Frontal cortex (tissue), 4 donors: ENCODE data around the gene MCHR1. TPM values are rescaled to one million over a fixed set of nuclear protein-coding genes. Genes with fewer than 3 reads are reported as not detected.

Experiments used
- DNase-seq, 2 donors: peaks; one replicate each; pipeline ENCODE4 v3.0.0; 2012; ENCODE audit warnings: low spot score in 2 of 2
- FAIRE-seq: peaks from 2 replicates; lab custom pipeline; 2012; peaks lifted over from hg19 to GRCh38; lab: Jason Lieb, UNC
- total RNA-seq: library from RNA; depleted of rRNA; stranded (reverse); fragments of >200 nt; gene quantifications from one replicate; pipeline ENCODE4 v1.2.3, GENCODE V29; 2014
- donor health status: control.
- donor health status: control.
- donor health status: control.

MCHR1 gene
- total RNA-seq, result 1.2 TPM

- DNase-seq, result peak in 1 of 2 donors; percentile 62
These were observed at the start of gene MCHR1 for GRCh38 chr22:40679249-40679963. TSS of gene MCHR1 (plus strand) at chr22:40679484. CDS start at chr22:40679653, 169 bp downstream.

GRCh38 chr22:40631925-40632324 lies 47.4 kb upstream of the MCHR1 start:
- FAIRE-seq (no peak), DNase-seq (no peak)

More at GRCh38 chr22:40679249-40679963, at the start of gene MCHR1:
- FAIRE-seq, result no peak

DNA sequence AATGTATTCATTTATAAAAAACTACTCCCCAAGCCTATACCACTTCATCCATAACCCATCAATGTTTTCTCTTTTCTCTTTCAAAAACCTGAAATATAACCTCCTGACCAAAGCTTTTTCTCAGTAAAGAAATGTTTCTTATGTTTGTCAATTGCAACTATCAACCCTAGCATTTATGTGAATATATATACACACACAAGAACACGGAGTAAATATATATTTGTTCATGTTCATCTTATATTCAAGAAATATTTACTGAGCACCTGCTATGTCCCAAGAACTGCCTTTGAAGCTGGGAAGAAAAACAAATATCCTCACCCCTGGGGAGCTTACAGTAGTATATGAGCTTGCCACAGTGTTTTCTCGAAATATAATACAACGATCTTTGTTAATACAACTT lies 46.2 kb upstream of the MCHR1 start:
- no peak for DNase-seq

GRCh38 chr22:40634119-40634903 lies 45.0 kb upstream of the MCHR1 start:
- FAIRE-seq (no peak), DNase-seq (no peak)

More for the DNA sequence above, 46.2 kb upstream of the MCHR1 start:
- FAIRE-seq, result no peak

- FAIRE-seq, result no peak
These were observed 44.0 kb upstream of the MCHR1 start for GRCh38 chr22:40635043-40635939.

DNA sequence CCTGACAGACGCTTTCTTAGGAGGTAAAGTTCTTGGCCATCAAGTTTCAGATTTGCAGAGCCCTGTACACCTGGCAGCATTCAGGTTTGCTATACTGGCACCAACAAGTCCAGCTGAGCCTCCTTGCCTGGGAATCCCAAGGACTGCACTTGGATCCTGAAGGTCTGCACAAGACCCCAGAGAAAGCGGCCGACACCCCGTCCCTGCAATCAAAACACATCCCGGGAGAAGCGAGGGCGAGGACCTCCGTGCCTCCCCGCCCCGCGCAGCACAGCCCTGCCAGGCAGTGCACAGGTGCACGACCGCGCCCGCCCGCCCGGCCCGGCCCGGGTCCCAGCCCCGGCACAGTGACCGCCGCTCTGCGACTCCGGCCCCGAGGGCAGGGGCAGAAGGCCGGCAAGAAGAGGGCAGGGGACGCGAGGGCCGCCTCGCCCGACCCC lies 43.3 kb upstream of the MCHR1 start:
- no peak for DNase-seq
- no peak for FAIRE-seq

More at GRCh38 chr22:40635043-40635939, 44.0 kb upstream of the MCHR1 start:
- no peak for DNase-seq

GRCh38 chr22:40636380-40637182 lies 42.7 kb upstream of the MCHR1 start, which contains the start of gene MRTFA:
TSS of gene MRTFA (minus strand) at chr22:40636719.
- DNase-seq (peak; percentile 92), FAIRE-seq (peak; percentile 97)

DNA sequence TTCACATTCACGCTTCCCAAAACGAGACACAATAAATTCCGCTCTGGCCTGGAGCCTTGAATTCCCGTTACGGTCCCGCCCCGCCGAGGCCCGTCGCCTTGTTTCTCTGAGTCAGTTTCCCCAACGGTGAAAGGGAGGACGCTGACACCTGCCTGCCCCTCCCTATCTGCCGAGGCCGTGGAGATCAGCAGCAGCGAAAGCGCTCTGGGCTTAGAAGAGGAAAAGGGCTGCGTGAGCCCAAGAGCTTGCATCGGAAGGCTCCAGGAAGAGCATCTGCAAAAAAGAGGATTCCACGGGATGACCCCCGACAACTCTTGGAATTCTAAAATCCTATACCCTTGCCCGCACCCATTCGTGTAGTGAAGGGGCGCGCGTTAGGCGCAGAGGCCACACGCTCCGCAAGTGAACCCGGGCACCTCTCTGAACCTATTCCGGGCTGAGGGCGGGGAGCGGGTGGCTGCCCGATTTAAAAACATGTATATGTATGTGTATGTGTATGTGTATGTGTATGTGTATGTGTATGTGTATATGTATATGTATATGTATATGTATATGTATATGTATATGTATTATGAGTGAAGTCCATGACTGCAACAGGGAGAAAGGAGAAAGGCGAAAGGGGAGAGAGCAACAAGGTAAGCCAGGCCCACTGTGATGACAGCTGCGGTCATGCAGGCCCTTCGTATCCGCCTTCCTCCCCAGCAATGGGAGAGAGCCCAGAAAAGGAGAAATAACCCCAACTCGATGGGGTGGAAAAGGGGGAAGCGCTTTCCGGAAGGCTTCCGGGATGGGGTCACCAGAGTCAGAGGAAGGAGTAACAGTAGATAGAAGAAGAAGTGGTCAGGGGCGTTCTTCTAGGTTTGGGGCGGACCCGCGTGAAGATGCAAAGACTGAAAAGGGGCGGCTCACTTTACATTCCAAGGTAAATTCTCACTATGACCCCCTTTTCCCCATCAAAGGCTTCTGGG lies 41.8 kb upstream of the MCHR1 start:
- DNase-seq, result peak; percentile 23 to 51
- FAIRE-seq, result no peak

DNA sequence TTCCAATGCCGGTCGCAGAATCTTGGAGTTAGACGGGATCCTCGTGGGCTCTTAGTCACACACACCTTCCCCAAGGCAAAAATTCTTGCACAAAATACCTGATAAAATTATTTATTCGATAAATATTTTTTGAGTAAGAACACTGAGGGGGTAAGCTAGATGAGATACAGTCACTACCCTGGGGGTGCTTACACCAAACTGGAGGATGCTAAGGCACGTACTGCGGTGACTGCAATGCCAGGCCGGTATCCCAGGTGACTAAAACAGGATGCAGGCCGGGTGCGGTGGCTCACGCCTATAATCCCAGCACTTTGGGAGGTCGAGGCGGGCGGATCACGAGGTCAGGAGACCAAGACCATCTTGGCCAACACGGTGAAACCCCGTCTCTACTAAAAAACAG lies 41.0 kb upstream of the MCHR1 start:
- DNase-seq (no peak), FAIRE-seq (no peak)

DNA sequence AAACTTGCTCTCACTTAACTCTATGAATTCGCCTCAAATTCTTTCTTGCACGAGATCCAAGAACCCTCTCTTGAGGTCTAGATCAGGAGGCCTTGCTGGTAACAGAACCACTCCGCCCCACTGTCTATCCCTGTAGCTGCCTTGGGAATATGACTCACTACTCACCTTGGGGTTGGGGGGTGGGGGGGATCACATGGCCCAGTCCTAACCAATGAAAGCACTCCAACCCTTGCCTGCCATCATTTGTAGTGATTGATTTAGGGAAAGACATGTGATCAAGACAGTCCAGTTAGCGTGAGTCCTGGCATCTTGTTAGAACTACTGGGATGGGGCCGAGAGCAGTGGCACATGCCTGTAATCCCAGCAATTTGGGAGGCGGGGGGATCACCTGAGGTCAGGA lies 38.0 kb upstream of the MCHR1 start:
- FAIRE-seq (no peak), DNase-seq (no peak)

- DNase-seq, result no peak
- no peak for FAIRE-seq
These were observed 37.0 kb upstream of the MCHR1 start for GRCh38 chr22:40642316-40642715.

DNA sequence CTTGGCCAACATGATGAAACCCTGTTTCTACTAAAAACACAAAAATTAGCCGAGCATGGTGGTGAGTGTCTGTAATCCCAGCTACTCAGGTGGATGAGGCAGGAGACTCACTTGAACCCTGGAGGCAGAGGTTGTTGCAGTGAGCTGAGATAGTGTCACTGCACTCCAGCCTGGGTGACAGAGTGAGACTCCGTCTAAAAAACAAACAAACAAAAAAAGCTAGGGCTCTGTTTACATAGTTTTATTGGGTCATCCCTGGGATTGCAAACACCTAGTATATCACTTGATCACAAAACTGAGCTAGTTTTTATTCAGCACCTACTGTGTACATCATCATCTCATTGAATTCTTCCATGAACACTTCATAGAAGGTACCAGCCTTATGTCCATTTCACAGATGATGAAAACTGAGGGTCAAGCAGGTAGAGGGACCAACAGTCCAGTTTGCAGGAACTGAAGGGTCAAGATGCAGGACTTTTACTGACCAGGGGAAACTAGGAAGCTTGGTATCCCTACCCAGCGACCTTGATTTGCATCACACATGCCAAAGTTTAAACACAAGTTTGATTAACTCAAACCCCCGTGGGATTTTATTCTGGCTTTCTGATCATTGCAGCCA lies 33.6 kb upstream of the MCHR1 start:
- DNase-seq, result no peak
- FAIRE-seq, result no peak

- DNase-seq (no peak), FAIRE-seq (no peak)
These were observed 30.9 kb upstream of the MCHR1 start for GRCh38 chr22:40648386-40648785.

- DNase-seq (no peak), FAIRE-seq (no peak)
These were observed 28.2 kb upstream of the MCHR1 start for GRCh38 chr22:40651057-40651456.

DNA sequence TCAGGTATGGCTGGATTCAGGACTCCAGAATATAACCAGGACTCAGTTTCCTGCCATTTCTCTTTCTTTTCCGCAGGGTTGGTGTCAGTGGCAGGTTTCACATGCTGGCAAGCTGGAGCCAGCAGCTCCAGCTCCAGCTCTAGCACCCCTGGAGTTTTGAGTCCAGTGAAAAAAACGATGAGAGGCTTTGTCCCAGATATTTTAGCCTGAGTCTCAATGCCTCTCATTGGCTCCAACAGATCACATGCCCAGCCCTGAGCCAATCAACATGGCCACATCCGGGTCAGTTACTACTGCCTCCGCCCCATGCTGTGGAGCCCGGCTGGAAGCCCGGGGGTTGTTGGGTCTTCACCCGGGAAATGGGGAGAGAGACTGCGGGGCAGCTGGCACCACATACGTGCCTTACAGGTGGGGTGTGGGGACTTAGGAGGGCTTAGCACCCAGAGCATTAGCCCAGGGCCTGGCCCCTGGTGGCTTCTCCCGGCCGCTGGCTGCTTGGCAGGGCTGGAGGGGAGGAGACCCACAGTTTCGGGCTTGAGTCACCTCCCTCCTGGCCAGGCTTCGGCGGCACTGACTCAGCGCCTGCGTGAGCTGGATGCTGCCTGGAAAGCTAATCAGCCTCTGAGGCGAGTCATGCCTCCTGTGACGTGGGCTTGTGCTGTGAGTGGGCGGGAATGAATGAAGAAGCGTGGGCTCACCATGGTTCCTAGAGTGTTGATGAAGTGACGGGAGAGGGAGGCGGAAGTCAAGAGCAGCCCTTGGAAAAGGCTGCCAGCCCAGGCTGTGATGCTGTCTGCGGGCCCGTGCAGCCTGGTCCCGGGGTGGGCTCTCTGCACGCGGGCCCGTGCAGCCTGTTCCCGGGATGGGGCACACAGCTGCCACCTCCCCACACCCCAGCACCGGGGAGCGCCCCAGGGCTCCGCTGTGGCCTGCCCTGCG lies 27.5 kb upstream of the MCHR1 start:
- FAIRE-seq, result no peak
- DNase-seq, result peak; percentile 81 to 91

- DNase-seq, result no peak
- FAIRE-seq, result no peak
These were observed 25.9 kb upstream of the MCHR1 start for GRCh38 chr22:40653361-40653760.
